Astrocyte of the cerebellum (primary cell): ENCODE data around the gene CTAGE15.
A peak's percentile ranks its signal among the peaks of the same experiment; 100 is the strongest.
"Not testable (repeated sequence)": the region's sequence is repeated elsewhere in the genome, so short reads cannot be mapped to it uniquely, and the experiment has no call there.

ENCODE experiments used
- DNase-seq: peaks from one replicate; pipeline ENCODE4 v3.0.0-alpha.2; 2011; ENCODE audit warnings: low read depth
- H3K4me3 ChIP-seq: 2 replicates; pipeline ENCODE4 v1.5.1; 2011; ENCODE audit warnings: mild to moderate bottlenecking, low read depth, low read length, moderate library complexity
- in situ Hi-C: cut with HindIII; loops from 2 replicates; pipeline ENCODE4 v1.10.0; 2017; ENCODE audit warnings: low sequenced_read_pairs

Gene CTAGE15

GRCh38 chr7:143615545-143615944, 43.9 kb downstream of the CTAGE15 start:
- in situ Hi-C loops, H3K4me3 ChIP-seq, DNase-seq: not testable (repeated sequence)

GRCh38 chr7:143617204-143617603, 45.6 kb downstream of the CTAGE15 start:
- in situ Hi-C loops, DNase-seq, H3K4me3 ChIP-seq: not testable (repeated sequence)

GRCh38 chr7:143620058-143620457, 48.5 kb downstream of the CTAGE15 start:
- in situ Hi-C loops, DNase-seq: not testable (repeated sequence)

GRCh38 chr7:143620646-143621045, 49.0 kb downstream of the CTAGE15 start, which contains the start of gene TCAF2:
Gene TCAF2 (plus strand): TSS chr7:143620974.
- in situ Hi-C loops, DNase-seq: not testable (repeated sequence)

More at GRCh38 chr7:143620058-143620457, 48.5 kb downstream of the CTAGE15 start:
- not testable (repeated sequence) for H3K4me3 ChIP-seq

GRCh38 chr7:143621175-143621574, 49.6 kb downstream of the CTAGE15 start:
- DNase-seq, in situ Hi-C loops, H3K4me3 ChIP-seq: not testable (repeated sequence)

More at GRCh38 chr7:143620646-143621045, 49.0 kb downstream of the CTAGE15 start, which contains the start of gene TCAF2:
- H3K4me3 ChIP-seq, result peak within 1 kb of the TSS; percentile 30

GRCh38 chr7:143622130-143622529, 50.5 kb downstream of the CTAGE15 start:
- in situ Hi-C loops, DNase-seq, H3K4me3 ChIP-seq: not testable (repeated sequence)
